Peyer's patch (tissue), 4 donors: ENCODE results near the gene VWF.

Experiments
- POLR2A ChIP-seq, 2 donors: fragments of 450-650 bp; IDR thresholded peaks; one replicate each; pipeline ENCODE4 v1.5.1; 2017; ENCODE audit warnings: antibody characterized with exemption in 2 of 2, mild to moderate bottlenecking in 2 of 2, moderate library complexity in 2 of 2
- TF ChIP-seq, protein P1 (sequence below), 6 experiments: fragments of 450-650 bp in 4 of 6; fragments of 200-600 bp in 2 of 6; sonication (generic) in 1 of 6; IDR thresholded peaks; one replicate each; pipeline ENCODE4 v1.5.1; 2017 to 2019; ENCODE audit warnings: antibody characterized with exemption in 6 of 6, mild to moderate bottlenecking in 3 of 6, moderate library complexity in 1 of 6

GRCh38 chr12:6166808-6167207 lies 42.3 kb upstream of the VWF start:
- TF ChIP-seq, protein P1, sequence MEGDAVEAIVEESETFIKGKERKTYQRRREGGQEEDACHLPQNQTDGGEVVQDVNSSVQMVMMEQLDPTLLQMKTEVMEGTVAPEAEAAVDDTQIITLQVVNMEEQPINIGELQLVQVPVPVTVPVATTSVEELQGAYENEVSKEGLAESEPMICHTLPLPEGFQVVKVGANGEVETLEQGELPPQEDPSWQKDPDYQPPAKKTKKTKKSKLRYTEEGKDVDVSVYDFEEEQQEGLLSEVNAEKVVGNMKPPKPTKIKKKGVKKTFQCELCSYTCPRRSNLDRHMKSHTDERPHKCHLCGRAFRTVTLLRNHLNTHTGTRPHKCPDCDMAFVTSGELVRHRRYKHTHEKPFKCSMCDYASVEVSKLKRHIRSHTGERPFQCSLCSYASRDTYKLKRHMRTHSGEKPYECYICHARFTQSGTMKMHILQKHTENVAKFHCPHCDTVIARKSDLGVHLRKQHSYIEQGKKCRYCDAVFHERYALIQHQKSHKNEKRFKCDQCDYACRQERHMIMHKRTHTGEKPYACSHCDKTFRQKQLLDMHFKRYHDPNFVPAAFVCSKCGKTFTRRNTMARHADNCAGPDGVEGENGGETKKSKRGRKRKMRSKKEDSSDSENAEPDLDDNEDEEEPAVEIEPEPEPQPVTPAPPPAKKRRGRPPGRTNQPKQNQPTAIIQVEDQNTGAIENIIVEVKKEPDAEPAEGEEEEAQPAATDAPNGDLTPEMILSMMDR (IDR thresholded peaks at IDR 0.05): no peak
- TF ChIP-seq POLR2A (IDR thresholded peaks at IDR 0.05): no peak
